Bronchial epithelial cell (primary cell): ENCODE measurements around the gene CBX6. TPM values are rescaled to one million over a fixed set of nuclear protein-coding genes. Genes with fewer than 3 reads are reported as not detected.

Experiments used
- total RNA-seq: library from RNA; depleted of rRNA; stranded (reverse); fragments of >200 nt; gene quantifications from 2 replicates; pipeline ENCODE4 v1.2.1, GENCODE V29; 2014

CBX6 gene
- total RNA-seq, 1 donor from 2014 or later: 6.8 TPM

Other genes starting within 250 kb of the CBX6 start
- gene FAM227A, start 215.8 kb downstream of the CBX6 start, total RNA-seq: 0.26 and 0.38 TPM in 2 replicates
- 16.1 and 22.0 TPM in 2 replicates for gene CBY1, start 215.6 kb downstream of the CBX6 start, total RNA-seq
- gene TOMM22, start 190.3 kb downstream of the CBX6 start, total RNA-seq: 42.9 and 70.0 TPM in 2 replicates
- gene JOSD1, start 171.3 kb downstream of the CBX6 start, total RNA-seq: 123 and 147 TPM in 2 replicates
- gene GTPBP1, start 166.3 kb downstream of the CBX6 start, total RNA-seq: 28.7 and 47.0 TPM in 2 replicates
- 46.3 and 51.6 TPM in 2 replicates for gene SUN2, start 116.2 kb downstream of the CBX6 start, total RNA-seq
- 32.6 and 44.3 TPM in 2 replicates for gene DNAL4, start 78.1 kb downstream of the CBX6 start, total RNA-seq
- gene NPTXR, start 28.2 kb downstream of the CBX6 start, total RNA-seq: under 0.01 TPM in 2 replicates
- not detected in 2 replicates for gene APOBEC3A, start 85.4 kb upstream of the CBX6 start, total RNA-seq
- 0.26 TPM in 1 of 2 replicates, not detected in the other for gene APOBEC3B, start 110.1 kb upstream of the CBX6 start, total RNA-seq
- 4.1 and 4.2 TPM in 2 replicates for gene APOBEC3C, start 142.0 kb upstream of the CBX6 start, total RNA-seq
- 0.26 TPM in 1 of 2 replicates, not detected in the other for gene APOBEC3D, start 148.9 kb upstream of the CBX6 start, total RNA-seq
- gene APOBEC3F, start 168.6 kb upstream of the CBX6 start, total RNA-seq: 0.79 and 2.0 TPM in 2 replicates
- 1.2 and 3.4 TPM in 2 replicates for gene APOBEC3G, start 205.1 kb upstream of the CBX6 start, total RNA-seq
- gene APOBEC3H, start 225.0 kb upstream of the CBX6 start, total RNA-seq: 0.13 and 0.26 TPM in 2 replicates